Fibroblast of skin of left biceps (primary cell): ENCODE results near the gene SPAG16.
A peak's percentile ranks its signal among the peaks of the same experiment; 100 is the strongest.

ENCODE experiments used
- DNase-seq, 2 experiments: peaks; one replicate each; pipeline ENCODE4 v3.0.0-alpha.2; 2013; ENCODE audit warnings: low read depth in 2 of 2

The SPAG16 gene

GRCh38 chr2:214377286-214377624 is 1093.0 kb downstream of the SPAG16 start:
- no peak for DNase-seq

- DNase-seq: no peak
These were observed 1094.3 kb downstream of the SPAG16 start for GRCh38 chr2:214378455-214379103.

- no peak for DNase-seq
These were observed 1095.0 kb downstream of the SPAG16 start for GRCh38 chr2:214379227-214379626.

GRCh38 chr2:214380681-214381080 is 1096.4 kb downstream of the SPAG16 start:
- DNase-seq: no peak

- no peak for DNase-seq
These were observed 1098.0 kb downstream of the SPAG16 start for GRCh38 chr2:214382229-214382628.

- DNase-seq: no peak
These were observed 1102.5 kb downstream of the SPAG16 start for GRCh38 chr2:214386720-214387119.

- no peak for DNase-seq
These were observed 1105.1 kb downstream of the SPAG16 start for GRCh38 chr2:214389334-214389733.

- no peak for DNase-seq
These were observed 1109.5 kb downstream of the SPAG16 start for GRCh38 chr2:214393796-214394195.

- DNase-seq: no peak
These were observed 1110.8 kb downstream of the SPAG16 start for GRCh38 chr2:214395040-214395439.

- DNase-seq: no peak
These were observed 1117.3 kb downstream of the SPAG16 start for GRCh38 chr2:214401580-214401979.

GRCh38 chr2:214410128-214410775 is 1126.0 kb downstream of the SPAG16 start:
- no peak for DNase-seq

GRCh38 chr2:214410918-214411554 is 1126.8 kb downstream of the SPAG16 start, which contains the start of gene VWC2L:
VWC2L (plus strand) TSS chr2:214411054; CDS start chr2:214414194, 3,140 bp downstream.
- DNase-seq: peak; percentile 26

- DNase-seq: no peak
These were observed 1128.4 kb downstream of the SPAG16 start for GRCh38 chr2:214412679-214413078.

- no peak for DNase-seq
These were observed 1152.2 kb downstream of the SPAG16 start for GRCh38 chr2:214436470-214436869.

- no peak for DNase-seq
These were observed 1166.0 kb downstream of the SPAG16 start for GRCh38 chr2:214450118-214450894.

- no peak for DNase-seq
These were observed 1167.4 kb downstream of the SPAG16 start for GRCh38 chr2:214451516-214452275.
